ENCODE results near the gene ENTREP3. TPM values are rescaled to one million over a fixed set of nuclear protein-coding genes. Genes with fewer than 3 reads are reported as not detected.

ENTREP3 gene
- total RNA-seq, 2 donors from 2014 or later: 19.6 to 24.3 TPM

GRCh38 chr1:155272466-155273342, 17.4 kb upstream of the ENTREP3 start:
- Histone ChIP-seq H3K9me3 (no peaks in the 10 kb centered on the region), H3K27ac (peak overlapping the region; percentile 97 to 99), H3K27me3 (replicated peaks; ENCODE audit: insufficient read depth) (no peaks in the 10 kb centered on the region), H3K36me3 (peaks cover 13 to 20% of the 10 kb centered on the region in 2 donors), H3K4me3 (peak overlapping the region; percentile 93), H3K4me1 (replicated peaks) (no peaks in the 10 kb centered on the region)
- intact Hi-C loops (cut with DNase I): loop anchor here (2.0 to 10.0 kb wide), 3 partner anchors 48 to 292 kb away; partner anchors contain the start of genes ASH1L and RUSC1
- WGBS: 5% methylated on average over 44 of the region's 44 CpGs
- DNase-seq (ENCODE audit: low spot score): no peak
- TF ChIP-seq POLR2AphosphoS5 (IDR thresholded peaks at IDR 0.05) (no peak), CTCF (IDR thresholded peaks at IDR 0.05) (no peak), POLR2A (IDR thresholded peaks at IDR 0.05) (no peak)

- intact Hi-C loops (cut with DNase I): no loop called here
- H3K36me3 ChIP-seq: peaks cover 13 to 35% of the 10 kb centered on the region in 2 donors
These were observed 14.1 kb upstream of the ENTREP3 start for GRCh38 chr1:155269381-155269780.

GRCh38 chr1:155268630-155269029, 13.3 kb upstream of the ENTREP3 start:
- DNase-seq (ENCODE audit: low spot score): no peak
- intact Hi-C loops (cut with DNase I): no loop called here
- no peak overlapping the region for H3K27ac ChIP-seq
- H3K36me3 ChIP-seq: peaks cover 13 to 42% of the 10 kb centered on the region in 2 donors
- TF ChIP-seq POLR2A (IDR thresholded peaks at IDR 0.05) (no peak), CTCF (IDR thresholded peaks at IDR 0.05) (no peak), POLR2AphosphoS5 (IDR thresholded peaks at IDR 0.05) (no peak)
- no peaks in the 10 kb centered on the region for H3K4me1 ChIP-seq (replicated peaks)
- WGBS: 85% methylated on average over 20 of the region's 21 CpGs
- H3K27me3 ChIP-seq (replicated peaks; ENCODE audit: insufficient read depth): no peaks in the 10 kb centered on the region
- H3K4me3 ChIP-seq: no peak overlapping the region
- no peaks in the 10 kb centered on the region for H3K9me3 ChIP-seq

More at GRCh38 chr1:155269381-155269780, 14.1 kb upstream of the ENTREP3 start:
- Histone ChIP-seq H3K4me1 (replicated peaks) (no peaks in the 10 kb centered on the region), H3K27ac (no peak overlapping the region), H3K9me3 (no peaks in the 10 kb centered on the region), H3K27me3 (replicated peaks; ENCODE audit: insufficient read depth) (no peaks in the 10 kb centered on the region), H3K4me3 (no peak overlapping the region)
- TF ChIP-seq POLR2AphosphoS5 (IDR thresholded peaks at IDR 0.05) (no peak), POLR2A (IDR thresholded peaks at IDR 0.05) (no peak), CTCF (IDR thresholded peaks at IDR 0.05) (no peak)
- no peak for DNase-seq (ENCODE audit: low spot score)
- 91% methylated on average over 21 of the region's 21 CpGs for WGBS

- WGBS: 93% methylated on average over 2 of the region's 2 CpGs
- no peak overlapping the region for H3K4me3 ChIP-seq
- no peak for DNase-seq (ENCODE audit: low spot score)
- no peaks in the 10 kb centered on the region for H3K4me1 ChIP-seq (replicated peaks)
- H3K27me3 ChIP-seq (replicated peaks; ENCODE audit: insufficient read depth): no peaks in the 10 kb centered on the region
- peaks cover 13 to 43% of the 10 kb centered on the region in 2 donors for H3K36me3 ChIP-seq
- no peaks in the 10 kb centered on the region for H3K9me3 ChIP-seq
- no peak overlapping the region for H3K27ac ChIP-seq
- TF ChIP-seq POLR2A (IDR thresholded peaks at IDR 0.05) (no peak), CTCF (IDR thresholded peaks at IDR 0.05) (no peak), POLR2AphosphoS5 (IDR thresholded peaks at IDR 0.05) (no peak)
- intact Hi-C loops (cut with DNase I): no loop called here
These were observed 12.1 kb upstream of the ENTREP3 start for GRCh38 chr1:155267373-155267772.
